Tibial nerve (tissue), 4 donors: Measurements from ENCODE around the gene CEP170.

ENCODE experiments used
- EP300 ChIP-seq, 2 donors: sonication (generic); formaldehyde crosslinking; IDR thresholded peaks; one replicate each; pipeline ENCODE4 v1.6.1; 2017; ENCODE audit warnings: antibody characterized with exemption in 2 of 2, mild to moderate bottlenecking in 1 of 2
- POLR2A ChIP-seq, 2 donors: fragments of 450-650 bp; IDR thresholded peaks; one replicate each; pipeline ENCODE4 v1.6.1; 2017; ENCODE audit warnings: antibody characterized with exemption in 2 of 2, mild to moderate bottlenecking in 2 of 2, moderate library complexity in 2 of 2
- TF ChIP-seq, protein P1 (sequence below), 5 experiments: fragments of 200-600 bp in 3 of 5; fragments of 450-650 bp in 2 of 5; sonication (generic) in 3 of 5; IDR thresholded peaks; one replicate each; pipeline ENCODE4 v1.5.1; 2016 to 2019; ENCODE audit warnings: antibody characterized with exemption in 5 of 5, mild to moderate bottlenecking in 3 of 5, moderate library complexity in 2 of 5

- TF ChIP-seq, protein P1, sequence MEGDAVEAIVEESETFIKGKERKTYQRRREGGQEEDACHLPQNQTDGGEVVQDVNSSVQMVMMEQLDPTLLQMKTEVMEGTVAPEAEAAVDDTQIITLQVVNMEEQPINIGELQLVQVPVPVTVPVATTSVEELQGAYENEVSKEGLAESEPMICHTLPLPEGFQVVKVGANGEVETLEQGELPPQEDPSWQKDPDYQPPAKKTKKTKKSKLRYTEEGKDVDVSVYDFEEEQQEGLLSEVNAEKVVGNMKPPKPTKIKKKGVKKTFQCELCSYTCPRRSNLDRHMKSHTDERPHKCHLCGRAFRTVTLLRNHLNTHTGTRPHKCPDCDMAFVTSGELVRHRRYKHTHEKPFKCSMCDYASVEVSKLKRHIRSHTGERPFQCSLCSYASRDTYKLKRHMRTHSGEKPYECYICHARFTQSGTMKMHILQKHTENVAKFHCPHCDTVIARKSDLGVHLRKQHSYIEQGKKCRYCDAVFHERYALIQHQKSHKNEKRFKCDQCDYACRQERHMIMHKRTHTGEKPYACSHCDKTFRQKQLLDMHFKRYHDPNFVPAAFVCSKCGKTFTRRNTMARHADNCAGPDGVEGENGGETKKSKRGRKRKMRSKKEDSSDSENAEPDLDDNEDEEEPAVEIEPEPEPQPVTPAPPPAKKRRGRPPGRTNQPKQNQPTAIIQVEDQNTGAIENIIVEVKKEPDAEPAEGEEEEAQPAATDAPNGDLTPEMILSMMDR (IDR thresholded peaks at IDR 0.05): no peak
- no peak for TF ChIP-seq POLR2A (IDR thresholded peaks at IDR 0.05)
- no peak for TF ChIP-seq EP300 (IDR thresholded peaks at IDR 0.05)
Observed at GRCh38 chr1:243292117-243292516, 37.0 kb upstream of the CEP170 start.
